NCI-H2196 treated with DMSO at 0.1 percent for 48 hours (cell line): ENCODE measurements around the gene ZNF107.
"Not testable (repeated sequence)": the region's sequence is repeated elsewhere in the genome, so short reads cannot be mapped to it uniquely, and the experiment has no call there.

Experiments
- DNase-seq: peaks from one replicate; lab custom pipeline; 2025; ENCODE audit not compliant: unreplicated experiment; lab: John Stamatoyannopoulos, UW

Gene ZNF107

GRCh38 chr7:64642875-64643274 is 23.1 kb upstream of the ZNF107 start:
- DNase-seq, result no peak

- no peak for DNase-seq
Measured at GRCh38 chr7:64643566-64643965, 22.4 kb upstream of the ZNF107 start.

DNA sequence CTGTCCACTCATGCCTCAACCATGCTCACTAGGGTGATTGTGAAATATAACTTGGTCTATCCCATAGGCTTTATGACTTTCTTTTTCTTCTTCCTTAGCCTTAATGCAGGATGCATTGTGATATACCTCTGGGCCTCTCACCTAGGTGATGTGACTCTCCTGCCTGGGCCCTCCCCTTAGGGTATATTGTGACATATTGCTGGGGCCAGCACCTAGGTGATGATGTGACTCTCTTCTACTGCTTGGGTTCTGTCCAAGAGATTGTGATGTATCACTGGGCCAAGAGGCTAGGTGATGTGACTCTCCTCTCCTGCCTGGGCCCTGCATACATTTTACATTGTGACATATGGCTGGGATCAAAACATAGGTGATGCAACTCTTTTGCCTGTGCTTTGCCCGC is 14.7 kb upstream of the ZNF107 start:
- no peak for DNase-seq

DNA sequence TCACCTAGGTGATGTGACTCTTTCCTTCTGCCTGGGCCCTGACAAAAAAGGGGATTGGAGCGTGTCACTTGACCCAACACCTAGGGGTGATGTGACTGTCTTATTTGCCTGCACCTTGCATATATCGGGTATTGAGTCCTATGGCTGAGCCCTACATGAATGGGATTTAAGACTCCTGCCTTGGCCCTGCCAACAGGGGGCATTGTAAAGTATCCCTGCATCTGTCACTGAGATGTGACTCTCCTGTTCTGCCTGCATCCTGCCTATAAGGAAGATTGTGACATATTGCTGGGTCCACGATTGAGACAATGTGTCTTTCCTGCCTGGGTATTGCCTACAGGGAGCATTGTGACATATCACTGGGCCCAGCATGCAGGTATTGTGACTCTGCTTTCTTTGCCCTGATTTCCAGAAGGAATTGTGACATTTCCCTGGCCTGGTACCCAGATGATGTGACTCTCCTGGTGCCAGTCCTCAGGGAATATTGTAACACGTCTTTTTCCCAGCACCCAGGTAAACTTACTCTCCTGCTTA is 14.2 kb upstream of the ZNF107 start:
- DNase-seq, result no peak

- no peak for DNase-seq
Measured at GRCh38 chr7:64653721-64654401, 12.1 kb upstream of the ZNF107 start.

DNA sequence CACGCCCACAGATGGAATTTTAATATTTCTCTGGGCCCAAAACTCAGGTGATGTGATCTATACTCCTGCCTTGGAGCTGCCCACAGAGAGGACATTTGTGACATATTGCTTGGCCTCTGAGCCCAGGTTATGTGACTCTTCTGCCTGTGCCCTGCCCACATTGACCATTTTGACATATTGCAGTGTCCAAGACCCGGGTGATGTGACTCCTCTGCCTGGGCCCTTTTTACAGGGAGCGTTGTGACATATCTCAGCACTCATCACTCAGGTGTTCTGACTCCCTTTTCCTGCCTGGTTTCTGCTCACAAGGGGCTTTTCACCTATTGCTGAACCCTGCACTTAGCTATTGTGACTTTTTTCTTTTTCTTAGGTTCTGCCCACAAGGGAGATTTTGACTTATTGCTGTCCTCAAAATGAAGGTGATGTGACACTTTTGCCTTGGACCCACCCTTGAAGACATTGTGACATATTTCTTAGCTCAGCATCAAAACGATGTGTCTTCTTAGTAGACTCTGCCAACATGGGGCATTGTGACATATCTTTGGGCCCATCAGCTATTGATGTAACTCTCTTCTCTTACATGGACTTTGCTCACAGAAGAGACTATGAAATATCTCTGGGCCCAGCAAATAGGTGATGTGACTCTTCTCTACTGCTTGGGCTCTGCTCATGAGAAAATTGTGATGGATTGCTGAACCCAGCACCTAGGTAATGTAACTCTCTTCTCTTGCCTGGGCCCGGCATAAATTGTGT is 11.0 kb upstream of the ZNF107 start:
- no peak for DNase-seq

GRCh38 chr7:64655811-64656210 is 10.1 kb upstream of the ZNF107 start:
- no peak for DNase-seq

- DNase-seq, result no peak
Measured at GRCh38 chr7:64656489-64656888, 9.4 kb upstream of the ZNF107 start.

GRCh38 chr7:64662091-64662490 is 3.8 kb upstream of the ZNF107 start:
- DNase-seq, result not testable (repeated sequence)

DNA sequence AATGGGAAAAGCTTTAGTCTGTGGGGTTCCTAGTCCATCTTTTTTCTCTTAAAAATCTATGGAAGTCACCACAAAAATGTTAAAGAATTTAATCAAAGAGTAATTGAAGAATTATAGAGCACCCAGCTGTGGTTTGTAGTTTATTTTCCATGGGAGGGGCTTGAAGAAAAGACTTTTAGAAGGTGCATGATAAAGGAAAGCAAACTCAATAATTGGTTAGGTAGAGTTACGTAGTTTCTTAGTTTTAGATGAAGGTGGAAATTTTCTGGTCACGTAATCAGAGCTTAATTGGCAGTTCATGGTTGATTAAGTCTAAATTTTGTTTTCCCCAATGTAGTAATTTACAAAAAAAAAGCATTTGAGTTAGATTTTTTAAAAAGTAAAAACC is 724 bp downstream of the ZNF107 start:
- no peak for DNase-seq

GRCh38 chr7:64667311-64667710 is 1.4 kb downstream of the ZNF107 start:
- DNase-seq, result no peak

DNA sequence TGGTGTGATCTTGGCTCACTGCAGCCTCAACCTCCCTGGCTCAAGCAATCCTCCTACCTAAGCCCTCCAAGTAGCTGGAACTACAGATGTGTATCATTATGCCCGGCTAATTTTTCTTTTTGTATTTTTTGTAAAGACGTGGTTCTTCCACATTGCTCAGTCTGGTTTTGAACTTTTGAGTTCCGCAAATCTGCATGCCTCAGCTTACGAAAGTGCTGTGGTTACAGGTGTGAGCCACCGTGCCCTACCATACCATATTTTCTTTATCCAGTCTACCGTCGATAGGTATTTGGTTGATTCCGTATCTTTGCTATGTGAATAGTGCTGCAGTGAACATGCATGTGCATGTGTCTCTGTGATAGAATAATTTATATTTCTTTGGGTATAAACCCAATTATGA is 6.5 kb downstream of the ZNF107 start:
- no peak for DNase-seq

DNA sequence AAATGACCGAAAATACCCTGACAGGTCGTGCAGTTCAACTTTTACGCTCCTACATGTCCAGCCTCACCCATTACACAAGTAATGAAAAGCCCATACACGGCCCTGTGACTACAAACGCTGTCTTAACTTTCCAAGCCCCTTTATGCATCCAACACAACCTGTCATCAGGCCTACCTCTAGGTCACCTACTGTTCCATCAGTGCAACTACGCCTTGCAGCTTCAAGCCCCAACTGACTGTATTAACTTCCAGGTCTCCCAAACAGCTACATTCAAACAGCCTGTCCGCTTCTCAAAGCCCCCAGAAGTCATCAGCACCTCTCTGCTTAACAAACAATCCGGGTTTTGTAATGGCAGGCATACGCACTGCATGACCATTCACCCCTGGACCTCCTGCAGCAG is 19.2 kb downstream of the ZNF107 start:
- DNase-seq, result no peak

DNA sequence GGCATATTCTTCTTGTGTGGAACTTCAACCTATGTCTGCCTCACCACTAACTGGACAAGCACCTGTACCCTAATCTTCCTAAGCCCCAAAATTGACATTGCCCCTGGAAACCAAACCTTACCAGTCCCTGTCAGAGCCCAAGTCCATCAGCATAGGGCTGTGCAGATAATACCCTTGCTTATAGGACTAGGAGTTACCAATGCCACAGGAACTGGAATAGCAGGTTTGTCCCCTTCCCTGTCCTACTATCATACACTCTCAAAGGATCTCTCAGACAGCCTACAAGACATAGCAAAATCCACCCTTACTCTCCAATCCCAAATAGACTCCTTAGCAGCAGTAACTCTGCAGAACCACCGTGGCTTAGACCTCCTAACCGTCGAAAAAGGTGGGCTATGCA is 19.8 kb downstream of the ZNF107 start:
- no peak for DNase-seq

DNA sequence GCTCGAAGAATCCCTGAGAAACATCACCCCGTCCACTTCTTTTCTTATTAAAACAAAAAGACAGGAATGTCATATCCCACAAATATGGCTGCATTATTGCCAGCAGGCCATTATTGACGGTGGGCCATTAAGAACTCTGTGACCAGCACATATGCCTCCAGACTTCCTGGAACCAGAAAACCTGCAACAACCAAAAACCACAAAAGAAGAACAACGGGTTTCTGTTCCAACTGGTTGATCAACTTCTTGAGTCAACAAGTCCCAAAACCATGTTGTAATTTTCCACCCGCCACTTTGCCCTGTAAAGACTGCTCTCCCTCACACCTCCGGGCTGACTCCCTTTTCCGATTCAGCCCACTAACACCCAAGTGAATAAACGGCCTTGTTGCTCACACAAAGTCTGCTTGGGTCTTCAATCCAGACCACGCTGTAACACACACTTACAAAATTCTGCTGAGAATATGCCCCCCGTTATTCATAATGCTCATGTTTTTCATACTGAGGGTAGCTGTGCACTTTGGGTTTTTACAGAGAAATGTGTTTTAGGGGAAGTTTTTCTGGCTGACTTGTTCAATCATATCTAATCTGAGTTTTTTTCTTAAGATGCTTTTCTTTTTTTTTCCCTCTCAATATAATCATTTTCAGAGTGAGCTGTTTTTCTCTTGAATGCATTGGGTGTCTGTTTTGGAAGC is 20.7 kb downstream of the ZNF107 start:
- DNase-seq, result no peak

- no peak for DNase-seq
Measured at GRCh38 chr7:64687249-64687648, 21.3 kb downstream of the ZNF107 start.

DNA sequence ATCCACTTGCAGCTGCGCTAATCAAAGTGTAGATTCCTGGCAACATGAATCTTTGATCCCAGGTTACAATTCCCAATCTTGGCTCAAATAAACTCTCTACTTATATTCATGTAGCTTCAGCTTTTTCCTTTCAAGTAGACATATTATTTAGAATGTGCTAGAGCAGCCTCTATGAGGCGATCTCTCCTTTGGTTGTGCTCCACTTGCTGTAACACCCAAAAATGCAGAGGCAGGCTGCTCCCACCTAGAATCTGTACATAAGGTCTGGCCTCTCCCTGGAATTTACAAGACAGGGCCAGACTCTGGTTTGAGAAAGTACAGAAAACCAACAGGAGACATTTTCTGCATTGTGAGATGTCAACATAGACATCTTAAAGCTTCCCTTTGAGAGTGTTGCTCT is 23.1 kb downstream of the ZNF107 start:
- DNase-seq, result no peak

GRCh38 chr7:64691831-64692230 is 25.9 kb downstream of the ZNF107 start:
- DNase-seq, result no peak

- not testable (repeated sequence) for DNase-seq
Measured at GRCh38 chr7:64697863-64698262, 31.9 kb downstream of the ZNF107 start.

- DNase-seq, result no peak
Measured at GRCh38 chr7:64706625-64707292, 40.8 kb downstream of the ZNF107 start.

DNA sequence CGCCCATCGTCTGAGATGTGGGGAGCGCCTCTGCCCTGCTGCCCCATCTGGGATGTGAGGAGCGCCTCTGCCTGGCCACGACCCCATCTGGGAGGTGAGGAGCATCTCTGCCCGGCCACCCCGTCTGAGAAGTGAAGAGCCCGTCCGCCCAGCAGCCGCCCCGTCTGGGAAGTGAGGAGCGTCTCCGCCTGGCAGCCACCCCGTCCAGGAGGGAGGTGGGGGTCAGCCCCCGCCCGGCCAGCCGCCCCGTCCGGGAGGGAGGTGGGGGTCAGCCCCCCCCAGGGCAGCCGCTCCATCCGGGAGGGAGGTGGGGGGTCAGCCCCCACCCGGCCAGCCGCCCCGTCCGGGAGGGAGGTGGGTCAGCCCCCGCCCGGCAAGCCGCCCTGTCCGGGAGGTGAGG is 52.0 kb downstream of the ZNF107 start:
- DNase-seq, result not testable (repeated sequence)
